HG03097 (cell line): ENCODE data around the gene JUNB.

Experiments
- ATAC-seq: cut with Tn5 transposase; IDR thresholded peaks from one replicate; pipeline ENCODE4 v1.9.1; 2021; ENCODE audit not compliant: unreplicated experiment, low FRiP score

The JUNB gene

DNA sequence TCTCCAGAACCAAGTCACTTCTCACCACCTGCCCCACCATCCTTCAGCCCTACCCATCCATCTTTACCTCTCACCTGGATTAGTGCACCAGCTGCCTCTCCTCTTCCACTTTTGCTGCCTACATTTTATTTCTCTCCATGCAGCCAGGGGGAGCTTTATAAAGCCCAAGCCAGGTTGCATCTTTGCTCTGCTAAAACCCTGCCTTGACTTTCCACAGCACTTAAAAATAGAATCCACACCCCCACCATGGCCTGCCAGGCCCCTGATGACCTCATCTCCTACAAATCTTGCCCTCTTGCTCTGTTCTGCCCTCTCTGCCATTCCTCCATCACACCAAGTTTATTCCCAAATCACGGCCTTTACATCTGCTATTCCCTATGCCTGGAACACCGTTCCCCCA lies 17.7 kb upstream of the JUNB start:
- no peak for ATAC-seq

DNA sequence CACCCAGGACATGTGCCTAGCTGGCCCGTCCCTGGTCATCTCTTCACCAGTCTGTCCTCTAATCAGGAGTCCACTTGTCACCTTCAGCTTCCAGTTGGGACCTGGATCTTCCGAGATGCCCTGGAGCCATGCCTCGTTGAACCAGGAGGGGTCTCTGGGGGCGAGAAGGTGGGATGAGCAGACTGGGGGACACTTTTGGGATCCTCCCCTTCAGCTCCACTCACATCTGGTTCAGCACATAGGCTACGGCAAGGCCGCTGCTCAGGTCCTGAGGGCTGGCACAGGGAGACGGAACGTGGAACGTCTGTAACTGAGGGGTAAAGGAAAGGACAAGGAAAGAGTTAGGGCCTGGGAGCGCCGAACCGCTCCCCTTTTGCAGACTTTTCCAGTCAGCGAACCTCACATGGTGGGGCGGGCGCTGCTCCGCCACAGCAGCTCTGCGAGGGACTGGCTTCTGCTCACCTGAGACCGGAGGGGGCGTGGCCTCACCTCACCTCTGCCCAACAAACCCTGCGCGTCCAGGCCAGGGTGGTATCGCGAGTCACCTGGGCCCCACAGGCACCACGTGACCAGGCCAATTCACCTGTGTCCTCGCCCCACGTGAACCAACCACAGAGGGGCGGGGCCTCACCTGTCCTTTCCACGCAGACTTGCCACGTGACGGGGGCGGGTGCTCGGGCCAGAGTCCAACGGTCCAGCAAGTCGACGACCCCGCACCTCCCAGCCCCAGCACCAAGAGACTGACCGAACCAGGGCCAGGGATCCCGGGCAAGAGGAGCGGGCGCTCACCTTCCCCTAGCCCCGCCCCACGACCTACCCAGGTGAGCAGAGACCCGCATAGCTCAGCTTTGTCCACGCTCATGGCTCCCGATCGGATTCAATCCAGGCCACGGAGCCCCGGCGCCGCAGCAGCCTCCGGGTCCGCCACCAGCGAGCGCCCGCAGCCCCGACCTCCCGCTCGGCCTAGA lies 16.4 kb upstream of the JUNB start, which contains the start of gene HOOK2:
Gene HOOK2, minus strand, starts transcription at position 965 of the 968 bp plus-strand sequence. Its CDS starts 103 bp downstream, at position 862.
- ATAC-seq: peak; percentile 2

DNA sequence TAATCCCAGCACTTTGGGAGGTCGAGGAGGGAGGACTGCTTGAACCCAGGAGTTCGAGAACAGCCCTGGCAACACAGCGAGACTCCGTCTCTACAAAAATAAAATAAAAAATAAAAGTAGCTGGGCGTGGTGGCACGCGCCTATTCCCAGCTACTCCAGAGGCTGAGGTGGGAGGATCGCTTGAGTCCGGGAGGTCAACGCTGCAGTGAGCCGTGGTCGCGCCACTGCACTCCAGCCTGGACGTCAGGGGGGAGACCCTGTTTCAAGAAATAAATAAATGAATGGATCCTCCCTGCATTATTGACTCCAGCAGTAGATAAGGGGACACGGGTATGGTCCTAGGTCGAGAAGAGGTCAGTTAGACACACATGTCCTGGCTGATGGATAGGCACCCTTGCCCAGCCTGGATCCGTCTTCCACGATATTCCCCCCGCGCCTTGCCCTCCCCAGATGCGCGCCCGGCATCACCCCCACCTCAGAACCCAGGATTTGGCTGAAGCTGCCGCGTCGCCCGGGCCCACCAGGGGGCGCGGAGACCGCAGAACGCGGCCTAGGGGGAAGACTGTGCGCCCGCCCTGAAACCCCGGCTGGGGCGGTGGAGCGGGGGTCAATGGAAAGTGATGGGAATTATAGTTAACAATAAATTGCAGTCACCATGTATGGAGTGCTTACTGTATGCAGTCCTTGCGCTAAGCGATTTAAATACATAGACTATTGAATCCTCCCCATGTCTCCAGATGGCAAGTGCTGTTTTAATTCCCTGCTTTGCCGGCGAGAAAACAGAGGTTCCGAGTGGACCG lies 13.9 kb upstream of the JUNB start:
- ATAC-seq: peak; percentile 37

DNA sequence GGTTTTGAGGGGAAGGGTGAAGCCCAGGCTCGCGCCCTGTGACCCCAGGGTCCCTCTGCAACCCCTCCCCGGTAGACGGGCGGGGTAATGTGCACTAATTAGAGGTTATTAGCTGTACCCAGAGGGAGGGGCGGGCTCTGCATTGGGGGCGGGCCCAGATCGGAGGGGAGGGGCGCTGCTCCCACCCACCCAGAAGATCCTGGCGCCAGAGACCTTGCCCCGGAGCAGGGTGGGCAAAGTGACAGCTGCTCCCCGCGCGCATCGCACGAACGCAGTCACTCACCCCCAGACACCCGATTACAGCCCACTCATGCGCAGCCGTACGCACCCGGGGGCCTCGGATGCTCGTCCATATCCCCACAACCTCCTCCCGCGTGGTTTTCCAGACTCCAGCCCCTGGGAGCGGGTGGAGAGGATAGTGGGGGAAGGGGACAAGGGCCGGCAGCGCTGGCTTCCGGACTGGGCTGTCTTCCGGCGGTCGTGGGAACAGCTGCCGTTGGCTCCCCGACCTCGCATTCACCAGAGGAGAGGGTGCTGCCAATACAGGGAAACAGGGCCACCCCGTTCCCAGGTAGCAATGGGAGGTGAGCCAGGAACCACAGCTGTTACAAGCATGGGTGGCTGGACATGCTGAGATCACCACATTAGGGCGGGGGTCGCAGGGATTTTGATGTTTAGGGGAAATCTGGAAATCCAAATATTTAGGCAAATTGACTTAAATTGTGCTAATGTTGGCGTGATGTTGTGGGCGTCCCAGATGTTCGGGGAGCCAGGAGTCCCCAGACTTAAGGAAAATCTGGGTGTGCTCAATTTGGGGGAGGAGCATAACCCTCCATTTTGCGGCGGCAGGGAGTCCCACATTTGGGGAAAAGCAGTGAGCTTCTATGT lies 13.0 kb upstream of the JUNB start:
- no peak for ATAC-seq

DNA sequence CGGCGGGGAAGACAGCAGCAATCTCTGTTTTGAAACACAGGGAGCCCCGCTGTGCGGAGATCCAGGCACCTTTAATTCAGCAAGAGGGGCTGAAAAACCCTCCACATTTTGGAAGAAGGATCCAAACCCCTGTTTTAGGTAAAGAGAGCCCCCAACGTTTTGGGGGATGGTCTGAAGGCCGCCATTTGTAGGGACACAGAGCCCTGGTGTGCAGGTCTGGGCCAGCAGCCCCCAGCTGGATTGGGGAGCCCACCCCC lies 12.5 kb upstream of the JUNB start:
- no peak for ATAC-seq

DNA sequence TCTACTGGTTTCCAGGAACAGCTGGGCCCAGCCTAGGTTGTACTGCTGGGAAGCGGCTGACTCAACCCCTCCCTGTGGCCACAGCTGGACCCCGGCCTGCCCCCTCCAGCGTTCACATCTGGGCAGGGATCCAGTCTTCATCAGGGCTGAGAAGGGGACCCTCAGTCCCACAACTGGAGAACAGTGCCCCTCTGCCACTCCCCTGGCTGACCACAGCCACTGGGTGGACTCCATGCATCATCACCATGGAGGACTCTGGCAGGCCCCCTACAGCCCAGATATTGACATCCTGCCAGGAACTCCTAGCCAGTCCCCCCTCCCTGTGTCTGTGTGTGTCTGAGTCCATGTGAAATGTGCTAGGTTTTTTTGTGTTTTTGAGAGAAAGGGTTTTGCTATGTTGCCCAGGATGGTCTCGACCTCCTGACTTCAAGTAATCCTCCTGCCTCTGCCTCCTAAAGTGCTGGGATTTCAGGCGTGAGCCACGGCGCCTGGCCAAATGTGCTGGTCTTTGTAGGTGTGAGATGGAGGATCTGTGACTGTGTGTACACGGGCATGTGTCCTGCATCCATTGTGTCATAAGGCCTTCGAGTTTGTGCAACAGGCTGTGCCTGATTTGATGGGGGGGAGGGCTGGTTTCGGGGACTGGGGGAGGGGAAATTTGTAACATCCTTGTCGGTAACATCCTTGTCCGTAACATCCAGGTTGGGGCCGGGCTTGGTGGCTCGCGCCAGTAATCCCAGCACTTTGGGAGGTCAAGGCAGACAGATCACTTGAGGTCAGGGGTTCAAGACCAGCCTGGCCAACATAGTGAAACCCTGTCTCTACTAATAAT lies 11.9 kb upstream of the JUNB start:
- no peak for ATAC-seq

DNA sequence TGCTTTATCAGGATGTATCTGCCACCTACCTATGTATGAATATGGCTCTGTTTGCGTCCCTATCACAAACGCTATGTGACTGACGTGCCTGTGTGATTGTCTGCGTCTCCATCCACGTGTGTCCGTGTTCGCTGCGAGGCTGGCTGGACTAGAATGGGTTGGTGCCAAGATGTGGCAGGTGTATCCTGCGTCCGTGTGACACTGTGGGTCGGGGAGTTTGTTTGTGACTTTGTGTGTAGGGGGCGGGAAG lies 9.2 kb upstream of the JUNB start:
- ATAC-seq: no peak

DNA sequence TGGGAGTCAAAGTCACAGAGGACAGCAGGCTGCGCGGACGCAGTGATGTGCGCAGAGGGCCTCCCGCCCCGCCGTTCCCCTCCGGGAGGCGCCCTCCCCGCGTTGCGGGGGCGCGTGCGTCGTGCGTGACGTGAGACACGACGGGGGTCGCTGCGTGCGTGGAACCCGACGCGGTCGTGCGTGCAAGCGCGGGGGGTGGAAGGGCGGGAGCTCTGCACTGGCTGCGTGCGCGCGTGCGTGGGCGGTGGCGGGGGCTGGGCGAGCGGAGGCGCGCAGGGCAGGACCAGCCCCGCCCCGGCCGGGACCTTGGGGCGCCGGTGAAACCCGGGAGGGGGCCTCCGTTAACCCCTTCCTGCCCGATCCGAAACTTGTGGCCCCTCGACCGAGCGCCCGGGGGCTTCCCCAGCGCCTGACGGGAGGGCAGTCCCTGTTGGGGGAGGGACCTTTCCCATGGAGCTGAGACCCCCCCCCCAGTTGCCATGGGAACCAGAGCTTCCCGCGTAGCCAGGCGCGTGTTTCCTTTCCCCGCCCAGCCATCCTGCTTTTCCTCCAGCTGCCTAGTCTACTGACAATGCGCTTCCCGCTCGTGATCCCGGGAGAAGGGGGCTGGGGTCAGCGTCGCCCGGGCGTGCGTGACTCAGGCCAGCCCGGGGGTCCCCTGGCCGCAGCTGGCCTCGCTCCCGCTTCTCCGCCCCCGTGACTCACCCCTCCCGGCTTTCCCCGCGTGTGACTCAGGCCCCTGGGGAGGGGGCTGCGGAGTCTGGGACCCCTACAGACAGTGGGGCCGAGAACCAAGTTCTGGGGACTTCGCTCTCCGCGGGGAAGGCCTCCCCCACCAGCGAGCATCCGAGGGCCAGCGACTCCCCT lies 8.6 kb upstream of the JUNB start:
- ATAC-seq: no peak

DNA sequence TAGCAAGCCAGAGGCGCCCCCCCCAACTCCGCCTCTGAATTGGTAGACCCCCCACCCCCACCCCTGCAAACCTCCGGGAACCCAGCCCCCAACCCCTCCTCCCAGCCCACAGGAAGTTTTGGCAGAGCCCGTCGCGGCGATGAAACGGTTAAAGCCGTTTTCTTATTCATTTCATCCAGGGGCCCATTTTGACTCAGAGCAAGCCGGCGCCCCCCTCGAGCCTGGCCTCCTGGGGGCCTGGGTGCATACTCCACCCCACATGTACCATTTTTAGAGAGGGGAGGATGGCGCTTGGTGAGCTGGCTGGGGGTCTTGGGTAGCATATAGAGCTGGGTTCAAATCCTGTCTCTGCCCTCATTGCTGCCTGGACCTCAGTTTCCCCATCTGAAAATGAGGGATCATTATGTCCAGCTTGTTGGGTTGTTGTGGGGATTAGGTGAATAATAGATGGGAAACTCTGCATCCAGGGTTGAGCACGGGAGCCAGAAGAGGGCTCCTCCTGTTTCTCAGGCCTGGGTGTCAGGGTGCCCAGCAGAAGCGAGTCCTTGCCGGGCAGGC lies 7.9 kb upstream of the JUNB start:
- ATAC-seq: no peak

DNA sequence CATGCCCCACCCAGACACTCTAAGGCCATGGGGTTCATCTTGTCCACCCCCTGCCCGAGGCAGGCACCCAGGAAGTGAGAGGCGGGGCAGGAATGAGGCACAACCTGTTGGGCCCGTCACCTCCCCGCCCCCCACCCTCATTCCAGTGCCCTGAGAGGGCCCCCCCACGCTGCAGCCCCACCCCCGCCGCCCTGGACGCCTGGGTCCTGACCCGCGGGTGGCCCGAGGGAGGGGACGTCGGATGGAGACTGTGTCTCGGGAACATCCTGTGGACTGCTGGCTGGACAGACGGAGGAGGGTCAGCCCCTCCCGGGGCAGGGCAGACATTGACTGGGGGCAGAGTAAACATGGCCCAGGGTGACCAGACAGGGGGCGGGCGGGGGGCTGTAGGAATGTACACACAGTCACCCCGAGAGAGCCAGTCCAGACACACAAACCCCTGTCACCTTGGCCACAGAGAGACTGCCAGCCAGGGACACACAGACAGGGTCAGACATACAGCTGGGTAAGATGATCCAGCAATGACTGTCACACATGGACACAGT lies 7.4 kb upstream of the JUNB start:
- no peak for ATAC-seq

DNA sequence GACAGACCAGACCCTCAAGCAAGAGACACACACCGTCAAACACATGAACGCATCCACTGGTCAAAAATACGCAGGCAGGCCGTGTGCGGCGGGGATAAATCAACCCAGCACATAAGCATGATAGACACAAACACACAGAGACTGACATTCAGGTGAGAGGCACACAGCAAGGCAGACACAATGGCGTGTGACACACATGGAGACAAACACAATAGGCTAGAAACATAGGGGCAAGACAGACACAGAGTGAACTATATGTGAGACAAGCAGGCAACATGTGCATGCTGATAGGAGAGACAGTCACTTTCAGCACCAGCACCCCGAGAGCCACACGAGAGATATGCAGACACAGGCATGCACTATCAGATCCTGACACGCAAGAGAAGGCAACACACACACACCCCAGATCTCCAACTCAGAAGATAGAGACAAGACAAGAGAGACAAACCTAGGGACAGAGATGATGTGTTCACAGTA lies 6.9 kb upstream of the JUNB start:
- no peak for ATAC-seq

DNA sequence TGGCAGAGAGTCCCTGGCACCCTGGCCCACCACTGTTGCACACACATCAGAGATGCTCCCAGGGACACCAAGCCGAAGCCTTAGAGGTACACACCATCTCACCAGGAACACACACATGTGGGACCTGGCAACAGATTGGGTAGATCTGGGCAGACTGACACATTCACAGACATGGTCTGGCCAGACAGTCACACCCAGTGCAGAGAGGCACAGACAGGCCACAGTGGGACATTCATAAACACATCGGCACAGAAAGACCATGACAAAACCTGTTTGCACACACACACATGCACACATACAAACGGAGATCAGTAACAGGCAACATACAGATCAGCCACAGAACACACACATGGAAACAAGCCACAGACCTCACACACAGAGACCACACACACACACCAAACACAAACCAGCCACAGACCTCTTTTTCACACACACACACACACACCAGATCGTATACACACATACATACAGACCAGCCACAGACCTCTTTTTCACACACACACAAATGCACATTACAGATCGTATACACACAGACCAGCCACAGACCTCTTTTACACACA lies 6.3 kb upstream of the JUNB start:
- no peak for ATAC-seq

DNA sequence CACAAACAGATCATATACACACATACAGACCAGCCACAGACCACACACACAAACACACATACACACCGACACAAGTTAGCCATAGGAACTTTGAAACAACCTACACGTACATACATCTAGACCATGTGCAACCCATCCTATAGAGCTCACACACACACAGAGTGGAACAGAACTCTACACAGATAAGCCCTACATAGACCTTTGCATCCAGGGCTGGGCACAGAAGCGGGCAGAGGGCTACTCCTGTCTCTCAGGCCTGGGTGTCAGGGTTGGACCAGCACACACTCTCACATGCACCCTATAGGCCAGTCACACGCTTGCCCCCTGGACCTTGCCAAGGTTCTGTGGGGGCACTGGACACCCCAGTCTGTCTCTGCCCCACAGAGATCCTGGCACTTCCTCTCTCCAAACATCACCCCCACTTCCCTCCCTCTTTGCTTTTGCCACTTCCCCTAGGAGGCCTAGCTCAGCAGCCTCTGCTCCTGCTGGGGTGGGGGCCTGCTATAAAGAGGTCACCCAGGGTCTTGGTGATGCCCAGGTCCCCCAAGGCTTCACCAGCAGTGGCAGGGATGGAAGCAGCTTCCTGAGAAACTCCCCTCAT lies 5.8 kb upstream of the JUNB start:
- no peak for ATAC-seq

DNA sequence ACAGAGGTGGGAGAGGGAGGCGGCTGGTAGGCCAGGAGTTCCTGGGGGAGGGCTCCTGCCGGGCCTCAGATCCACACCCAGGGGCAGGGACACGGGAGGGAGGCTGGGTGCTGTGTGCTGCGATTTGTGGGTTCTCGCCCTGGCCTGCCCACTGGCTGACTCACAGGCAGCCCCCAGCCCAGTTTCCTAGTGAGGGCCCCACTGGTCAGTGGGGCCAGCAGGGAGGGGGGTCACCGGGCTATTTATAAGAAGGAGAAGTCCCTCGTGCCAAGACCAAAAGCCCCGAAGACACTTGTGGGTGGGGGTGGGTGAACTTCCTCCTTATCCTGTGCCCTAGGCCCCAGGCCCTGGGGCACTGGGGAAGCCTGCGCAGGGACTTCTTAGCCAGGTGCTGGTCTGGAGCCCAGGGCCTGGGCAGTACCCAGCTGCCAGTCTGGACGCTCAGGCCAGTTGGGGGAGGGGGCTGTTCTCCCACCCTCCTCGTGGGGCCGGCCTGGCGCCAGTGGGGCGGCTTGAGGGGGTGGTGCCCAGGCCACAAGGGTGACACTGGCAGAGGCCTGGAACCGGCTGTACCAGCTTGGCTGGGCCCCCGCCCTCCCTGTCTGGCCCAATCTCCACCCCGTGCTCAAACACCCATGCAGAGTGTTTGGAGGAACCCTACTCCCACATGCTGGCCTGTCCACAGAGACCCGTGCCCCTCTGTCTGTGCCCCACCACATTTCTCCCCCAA lies 5.0 kb upstream of the JUNB start:
- ATAC-seq: no peak

DNA sequence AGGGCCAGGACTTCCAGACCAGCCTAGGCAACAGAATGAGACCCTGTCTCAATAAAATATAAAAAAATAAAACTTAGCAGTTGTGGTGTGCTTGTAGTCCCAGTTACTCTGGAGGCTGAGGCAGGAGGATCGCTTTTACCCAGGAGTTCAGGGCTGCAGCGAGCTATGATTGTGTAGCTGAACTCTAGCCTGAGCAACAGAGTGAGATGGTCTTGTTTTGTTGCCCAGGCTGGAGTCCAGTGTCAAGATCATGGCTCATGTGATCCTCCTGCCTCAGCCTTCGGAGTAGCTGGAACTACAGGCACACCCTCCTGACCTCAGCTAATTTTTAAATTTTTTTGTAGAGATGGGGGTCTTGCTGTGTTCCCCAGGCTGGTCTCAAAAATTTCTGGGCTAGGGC lies 4.3 kb upstream of the JUNB start:
- no peak for ATAC-seq

DNA sequence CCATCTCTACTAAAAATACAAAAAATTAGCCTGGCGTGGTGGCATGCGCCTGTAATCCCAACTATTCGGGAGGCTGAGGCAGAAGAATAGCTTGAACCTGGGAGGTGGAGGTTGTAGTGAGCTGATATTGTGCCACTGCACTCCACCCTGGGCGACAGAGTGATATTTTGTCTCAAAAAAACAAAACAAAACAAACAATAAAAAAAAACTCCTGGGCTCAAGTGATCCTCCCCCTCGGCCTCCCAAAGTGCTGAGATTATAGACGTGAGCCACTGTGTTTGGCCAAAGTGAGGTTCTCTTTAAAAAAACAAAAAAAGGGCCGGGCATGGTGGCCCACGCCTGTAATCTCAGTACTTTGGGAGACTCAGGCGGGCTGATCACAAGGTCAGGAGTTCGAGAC lies 3.8 kb upstream of the JUNB start:
- no peak for ATAC-seq

DNA sequence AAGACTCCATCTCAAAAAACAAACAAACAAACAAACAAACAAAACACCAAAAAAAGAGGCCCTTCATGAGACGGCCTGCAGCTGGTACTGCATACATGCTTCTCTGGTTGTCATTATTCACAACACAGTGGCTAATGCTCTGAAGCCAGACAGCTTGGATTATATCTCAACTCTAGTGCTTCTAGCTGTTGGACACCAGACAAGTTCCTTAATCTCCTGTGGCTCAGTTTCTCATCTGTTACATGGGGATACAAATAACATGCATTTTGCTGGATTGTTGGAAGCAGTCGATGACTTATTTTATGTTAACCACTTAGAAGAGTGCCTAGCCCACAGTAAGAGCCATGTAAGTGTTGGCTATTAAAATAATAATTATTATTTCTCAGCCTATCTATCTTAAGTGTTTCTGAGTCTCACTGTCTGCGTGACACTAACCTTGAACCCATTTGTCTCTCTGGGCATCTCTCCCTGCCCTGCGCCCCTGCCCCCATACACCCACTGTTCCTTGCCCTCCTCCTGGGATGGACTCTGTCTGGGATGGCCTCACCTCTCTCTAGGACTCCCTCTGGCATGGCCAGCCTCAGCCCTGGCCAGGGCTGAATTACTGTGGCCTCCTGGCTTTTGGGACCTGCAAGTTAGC lies 3.1 kb upstream of the JUNB start:
- no peak for ATAC-seq
